ENCODE data around the gene SLC35F3.

GRCh38 chr1:233897325-233898162 is 6.9 kb upstream of the SLC35F3 start:
- TF ChIP-seq POLR2AphosphoS5 (IDR thresholded peaks at IDR 0.05; ENCODE audit: low read depth, low read length) (no peak), TAF1 (IDR thresholded peaks at IDR 0.05; ENCODE audit: borderline replicate concordance, insufficient read depth, low read length) (no peak), REST (IDR thresholded peaks at IDR 0.05; ENCODE audit: insufficient read depth in 1 of 2, low read depth in 2 of 2, low read length in 2 of 2) (no peak), SIN3A (IDR thresholded peaks at IDR 0.05; ENCODE audit: borderline replicate concordance, insufficient read depth, low read length) (no peak)

Measured in PFSK-1 (cell line).